GM18498 (cell line): ENCODE results near the gene UGT3A2.

Experiments used
- ATAC-seq: cut with Tn5 transposase; IDR thresholded peaks from one replicate; pipeline ENCODE4 v1.9.1; 2021; ENCODE audit warnings: mild to moderate bottlenecking, moderate library complexity; ENCODE audit not compliant: unreplicated experiment

Gene UGT3A2

GRCh38 chr5:36009698-36010097, 57.0 kb downstream of the UGT3A2 start:
- ATAC-seq, result no peak

GRCh38 chr5:36007366-36007765, 59.3 kb downstream of the UGT3A2 start:
- ATAC-seq, result no peak

- ATAC-seq, result no peak
These were observed 60.5 kb downstream of the UGT3A2 start for GRCh38 chr5:36006163-36006562.

- ATAC-seq, result no peak
These were observed 65.7 kb downstream of the UGT3A2 start for GRCh38 chr5:36001032-36001431.

GRCh38 chr5:35999547-35999946, 67.1 kb downstream of the UGT3A2 start:
- ATAC-seq, result no peak

- ATAC-seq, result no peak
These were observed 70.6 kb downstream of the UGT3A2 start for GRCh38 chr5:35996076-35996475.

GRCh38 chr5:35990941-35991611, 75.6 kb downstream of the UGT3A2 start, which contains the start of gene UGT3A1:
Gene UGT3A1, minus strand, starts transcription at chr5:35991390. Its CDS starts 150 bp downstream, at chr5:35991240.
- ATAC-seq, result no peak

GRCh38 chr5:35990520-35990919, 76.2 kb downstream of the UGT3A2 start:
- no peak for ATAC-seq

GRCh38 chr5:35988529-35988928, 78.2 kb downstream of the UGT3A2 start:
- no peak for ATAC-seq

GRCh38 chr5:35987776-35988175, 78.9 kb downstream of the UGT3A2 start:
- ATAC-seq, result no peak
